Endothelial cell of umbilical vein (primary cell): Measurements from ENCODE around the gene ADD2. TPM values are rescaled to one million over a fixed set of nuclear protein-coding genes. Genes with fewer than 3 reads are reported as not detected.

Experiments used
- BruUV-seq: library from RNA; stranded (reverse); fragments of 400-500 nt; replicated peaks from 2 replicates; lab custom pipeline; 2021; lab: Mats Ljungman, UMichigan
- CTCF ChIA-PET: fragments of 300-600, 350-600 bp; sonication (Branson Sonifier 250); formaldehyde crosslinking; loops from one replicate; lab custom pipeline; 2021; ENCODE audit warnings: antibody characterized with exemption, inconsistent platforms; lab: Charles Lee
- POLR2A ChIA-PET: fragments of 300-600, 350-600 bp; sonication (Branson Sonifier 250); formaldehyde crosslinking; loops from one replicate; lab custom pipeline; 2021; ENCODE audit warnings: antibody characterized with exemption, inconsistent platforms; lab: Charles Lee
- DNase-seq: peaks from one replicate; pipeline ENCODE4 v3.0.0-alpha.2; 2011; ENCODE audit warnings: low read depth, low spot score
- FAIRE-seq: peaks from 2 replicates; lab custom pipeline; 2011; peaks lifted over from hg19 to GRCh38; lab: Jason Lieb, UNC
- H2AFZ ChIP-seq: 2 replicates; pipeline ENCODE4 v1.6.0; 2012; ENCODE audit warnings: low read depth, low read length, control low read depth, inconsistent platforms
- H3K27ac ChIP-seq: 2 replicates; pipeline ENCODE4 v1.5.1; 2011; ENCODE audit warnings: low read depth, mild to moderate bottlenecking, control low read depth, low read length, moderate library complexity; ENCODE audit not compliant: insufficient read depth
- H3K27me3 ChIP-seq, 2 experiments: 2 replicates each; pipeline versions ENCODE4 v1.6.0 to v1.6.1; 2011; ENCODE audit warnings: low read length in 2 of 2, mixed read lengths in 1 of 2; ENCODE audit not compliant: control insufficient read depth in 2 of 2, insufficient read depth in 2 of 2
- H3K36me3 ChIP-seq, 2 experiments: 2 replicates in 1 of 2; 3 replicates in 1 of 2; pipeline ENCODE4 v1.5.1; 2011; ENCODE audit warnings: low read length in 2 of 2, mild to moderate bottlenecking in 1 of 2, moderate library complexity in 1 of 2; ENCODE audit not compliant: control insufficient read depth in 2 of 2, insufficient read depth in 2 of 2; ENCODE audit errors: extremely low read depth in 1 of 2
- H3K4me1 ChIP-seq: 3 replicates; pipeline ENCODE4 v1.5.1; 2011; ENCODE audit warnings: mild to moderate bottlenecking, low read length; ENCODE audit not compliant: control insufficient read depth, insufficient read depth; ENCODE audit errors: extremely low read depth
- H3K4me2 ChIP-seq: 2 replicates; pipeline ENCODE4 v1.6.1; 2011; ENCODE audit warnings: low read length, control low read depth, mixed read lengths; ENCODE audit not compliant: insufficient read depth
- H3K4me3 ChIP-seq, 3 experiments: fragments of 200-600 bp in 1 of 3; sonication (generic), shearing (Covaris generic) in 1 of 3; replicated peaks in 1 of 3; 2 replicates each; pipeline ENCODE4 v1.5.1; 2011 to 2016; ENCODE audit warnings: control low read depth in 3 of 3, low read length in 3 of 3, mild to moderate bottlenecking in 2 of 3, inconsistent platforms in 1 of 3, low read depth in 1 of 3, moderate library complexity in 1 of 3; ENCODE audit not compliant: insufficient read depth in 1 of 3
- H3K79me2 ChIP-seq: 2 replicates; pipeline ENCODE4 v1.6.0; 2012; ENCODE audit warnings: low read length, inconsistent platforms; ENCODE audit not compliant: control insufficient read depth, insufficient read depth
- H3K9ac ChIP-seq: replicated peaks from 2 replicates; pipeline ENCODE3; 2011; ENCODE audit warnings: low read length, control low read depth; ENCODE audit not compliant: insufficient read depth; ENCODE audit errors: extremely low read depth
- H3K9me1 ChIP-seq: replicated peaks from 3 replicates; pipeline ENCODE4 v1.6.0; 2011; ENCODE audit warnings: mild to moderate bottlenecking, low read length; ENCODE audit not compliant: control insufficient read depth, insufficient read depth; ENCODE audit errors: extremely low read depth
- H3K9me3 ChIP-seq: replicated peaks from 2 replicates; pipeline ENCODE4 v1.5.1; 2012; ENCODE audit warnings: low read length, inconsistent platforms; ENCODE audit not compliant: control insufficient read depth, insufficient read depth
- H4K20me1 ChIP-seq: replicated peaks from 2 replicates; pipeline ENCODE3; 2011; ENCODE audit warnings: mild to moderate bottlenecking, low read length; ENCODE audit not compliant: control insufficient read depth, insufficient read depth; ENCODE audit errors: extremely low read depth
- EZH2 ChIP-seq: IDR thresholded peaks from 2 replicates; pipeline ENCODE4 v1.6.1; 2012; ENCODE audit warnings: borderline replicate concordance, low read depth, mild to moderate bottlenecking, moderate library complexity, low read length, inconsistent platforms; ENCODE audit not compliant: severe bottlenecking
- FOS ChIP-seq: IDR thresholded peaks from 2 replicates; pipeline ENCODE4 v1.6.1; 2011; ENCODE audit warnings: mild to moderate bottlenecking, low read length, moderate library complexity, borderline replicate concordance; ENCODE audit not compliant: insufficient read depth
- JUN ChIP-seq: IDR thresholded peaks from 2 replicates; pipeline ENCODE4 v1.6.1; 2011; ENCODE audit warnings: borderline replicate concordance, low read depth; ENCODE audit not compliant: insufficient read length, insufficient read depth
- MYC ChIP-seq: IDR thresholded peaks from one replicate; pipeline ENCODE4 v1.6.1; 2011; ENCODE audit warnings: mild to moderate bottlenecking, low read depth, low read length
- POLR2A ChIP-seq: IDR thresholded peaks from 2 replicates; pipeline ENCODE4 v1.6.1; 2012; ENCODE audit warnings: low read depth, mild to moderate bottlenecking, control low read depth, low read length
- POLR2AphosphoS5 ChIP-seq: IDR thresholded peaks from 2 replicates; pipeline ENCODE4 v1.6.1; 2012; ENCODE audit warnings: low read depth, mild to moderate bottlenecking, control low read depth, low read length, moderate library complexity; ENCODE audit not compliant: insufficient read depth
- dilution Hi-C: fragments of 300-500 bp; cut with MboI; formaldehyde crosslinking; loops from one replicate; pipeline ENCODE4 v1.15.0; 2019; ENCODE audit warnings: low sequenced_read_pairs; ENCODE audit not compliant: extremely low pct_ligation_motif_present
- intact Hi-C: fragments of 100-400 bp; cut with micrococcal nuclease; formaldehyde crosslinking; loops from one replicate; pipeline ENCODE4 v1.10.0; 2022
- polyA plus RNA-seq, 4 experiments: library from polyadenylated mRNA; depleted of rRNA in 3 of 4; stranded (reverse) in 3 of 4; unstranded in 1 of 4; fragments of >200 nt; gene quantifications; 2 replicates each; pipeline versions ENCODE4 v1.2.1 to v1.2.3, GENCODE V29; 2011 to 2012; ENCODE audit warnings: missing spikeins in 1 of 4
- total RNA-seq: library from RNA; stranded (reverse); gene quantifications from 2 replicates; pipeline ENCODE4 v1.2.3, GENCODE V29; 2021
- TF ChIP-seq, protein P1 (sequence below): IDR thresholded peaks from 2 replicates; pipeline ENCODE4 v1.6.1; 2011; ENCODE audit not compliant: insufficient read depth, insufficient read length

The ADD2 gene
- total and polyA plus RNA-seq, 2 donors (not counting 3 experiments of a cell fraction or from before 2014, with no cell fraction given) = 0.17 TPM; not detected in 1

DNA sequence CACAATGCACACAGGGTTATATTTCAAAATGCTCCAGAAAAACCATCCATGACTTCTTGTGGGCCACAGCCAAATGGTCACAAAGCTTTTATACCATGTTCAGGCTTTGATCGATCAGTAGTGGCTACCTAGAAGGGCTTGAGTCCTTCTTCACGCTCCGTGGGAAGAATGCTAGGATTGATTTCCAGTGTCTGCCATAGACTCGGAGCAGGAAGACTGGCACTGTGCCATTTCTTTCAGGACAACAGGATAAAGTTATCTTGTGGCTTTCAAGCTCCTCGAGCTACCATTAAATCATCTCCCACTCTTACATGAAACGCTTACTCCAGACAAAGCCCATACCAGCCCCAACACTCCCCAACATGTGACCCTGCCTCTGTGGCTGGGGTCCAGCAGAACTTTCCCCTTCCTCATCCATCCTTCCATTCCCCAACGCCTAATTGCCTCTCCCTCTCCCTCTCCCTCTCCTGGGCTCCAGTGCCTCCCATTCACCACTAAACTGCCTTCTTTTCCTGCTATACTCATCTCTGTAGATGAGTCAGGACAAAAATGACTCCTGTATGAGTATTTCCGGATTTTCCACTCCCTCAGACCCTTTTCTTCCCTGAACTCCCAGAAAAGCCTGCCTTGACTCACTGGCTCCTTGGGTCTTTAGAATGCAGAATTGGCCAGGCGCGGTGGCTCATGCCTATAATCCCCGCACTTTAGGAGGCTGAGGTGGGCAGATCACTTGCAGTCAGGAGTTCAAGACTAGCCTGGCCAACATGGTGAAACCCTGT is 40.9 kb downstream of the ADD2 start:
- Histone ChIP-seq H3K79me2 (no peaks in the 10 kb centered on the region), H3K9ac (no peak overlapping the region), H2AFZ (no peak overlapping the region), H3K4me1 (no peaks in the 10 kb centered on the region), H3K4me3 (no peak overlapping the region), H3K4me2 (no peak overlapping the region), H3K27me3 (peaks cover 0 to 7% of the 10 kb centered on the region in 2 experiments), H3K36me3 (no peaks in the 10 kb centered on the region), H3K9me3 (no peaks in the 10 kb centered on the region), H4K20me1 (no peaks in the 10 kb centered on the region), H3K9me1 (no peaks in the 10 kb centered on the region), H3K27ac (no peak overlapping the region)
- DNase-seq (no peak), FAIRE-seq (no peak)
- POLR2A ChIA-PET = no interaction called here
- TF ChIP-seq POLR2AphosphoS5 (no peak), MYC (no peak)
- TF ChIP-seq, protein P1, sequence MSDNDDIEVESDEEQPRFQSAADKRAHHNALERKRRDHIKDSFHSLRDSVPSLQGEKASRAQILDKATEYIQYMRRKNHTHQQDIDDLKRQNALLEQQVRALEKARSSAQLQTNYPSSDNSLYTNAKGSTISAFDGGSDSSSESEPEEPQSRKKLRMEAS = no peak
- no TSS peak for BruUV-seq
- CTCF ChIA-PET = no interaction called here
- dilution Hi-C loops (no loop called here), intact Hi-C loops (no loop called here)

DNA sequence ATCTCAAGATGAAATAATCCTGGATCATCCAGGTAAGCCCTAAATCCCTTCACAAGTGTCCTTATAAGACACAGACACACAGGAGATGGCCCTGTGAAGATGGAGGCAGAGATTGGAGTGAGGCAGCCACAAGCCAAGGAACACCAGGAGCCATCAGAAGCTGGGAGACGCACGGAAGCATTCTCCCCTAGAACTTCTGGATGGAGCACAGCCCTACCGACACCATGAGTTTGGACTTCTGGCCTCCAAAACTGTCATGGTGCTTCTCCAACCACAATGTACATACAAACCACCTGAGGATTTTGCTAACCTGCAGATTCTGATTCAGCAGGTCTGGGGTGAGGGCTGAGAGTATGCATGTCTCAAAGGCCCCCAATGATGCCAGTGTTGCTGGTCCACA is 42.5 kb downstream of the ADD2 start:
- H3K36me3 ChIP-seq = no peaks in the 10 kb centered on the region
- H3K9ac ChIP-seq = no peak overlapping the region
- intact Hi-C loops = no loop called here
- no peak overlapping the region for H3K4me3 ChIP-seq
- ChIA-PET CTCF (no interaction called here), POLR2A (no interaction called here)
- peaks cover 0 to 7% of the 10 kb centered on the region in 2 experiments for H3K27me3 ChIP-seq
- dilution Hi-C loops = no loop called here
- TF ChIP-seq, protein P1 = no peak
- no peak for TF ChIP-seq POLR2A
- no peak for TF ChIP-seq JUN
- no peak for TF ChIP-seq FOS
- TF ChIP-seq POLR2AphosphoS5 = no peak
- no peak for TF ChIP-seq EZH2
- H2AFZ ChIP-seq = no peak overlapping the region
- no peaks in the 10 kb centered on the region for H3K79me2 ChIP-seq
- H4K20me1 ChIP-seq = no peaks in the 10 kb centered on the region
- H3K9me1 ChIP-seq = no peaks in the 10 kb centered on the region
- no peak overlapping the region for H3K27ac ChIP-seq
- no peaks in the 10 kb centered on the region for H3K9me3 ChIP-seq
- H3K4me1 ChIP-seq = no peaks in the 10 kb centered on the region
- no peak overlapping the region for H3K4me2 ChIP-seq
- DNase-seq (no peak), FAIRE-seq (no peak)
- no TSS peak for BruUV-seq
